H9 (cell line): ENCODE measurements around the gene ARMC2. TPM values are rescaled to one million over a fixed set of nuclear protein-coding genes. Genes with fewer than 3 reads are reported as not detected.

Experiments used
- DNase-seq: peaks from one replicate; pipeline ENCODE4 v3.0.0-alpha.2; 2017
- H2AFZ ChIP-seq: one replicate; pipeline ENCODE4 v1.6.1; 2013; ENCODE audit warnings: mild to moderate bottlenecking, low read length, control low read depth, moderate library complexity
- H2AK5ac ChIP-seq: 2 replicates; pipeline ENCODE4 v1.6.1; 2013; ENCODE audit warnings: low read length, control low read depth, mixed read lengths; ENCODE audit not compliant: insufficient read length
- H2BK120ac ChIP-seq: one replicate; pipeline ENCODE4 v1.6.1; 2013; ENCODE audit warnings: low read depth, mild to moderate bottlenecking, low read length, control low read depth, inconsistent platforms; ENCODE audit not compliant: poor library complexity, severe bottlenecking
- H2BK12ac ChIP-seq: 2 replicates; pipeline ENCODE4 v1.6.1; 2013; ENCODE audit warnings: low read length, control low read depth, mixed read lengths, low read depth; ENCODE audit not compliant: insufficient read length
- H2BK15ac ChIP-seq: 2 replicates; pipeline ENCODE4 v1.6.1; 2013; ENCODE audit warnings: low read depth, low read length, control low read depth
- H2BK20ac ChIP-seq: one replicate; pipeline ENCODE4 v1.6.1; 2013; ENCODE audit warnings: low read depth, mild to moderate bottlenecking, low read length, control low read depth, inconsistent platforms; ENCODE audit not compliant: poor library complexity, severe bottlenecking
- H2BK5ac ChIP-seq: 2 replicates; pipeline ENCODE4 v1.6.1; 2013; ENCODE audit warnings: low read length, control low read depth, mixed read lengths; ENCODE audit not compliant: insufficient read length
- H3K14ac ChIP-seq: 2 replicates; pipeline ENCODE4 v1.6.1; 2013; ENCODE audit warnings: low read length, control low read depth; ENCODE audit not compliant: insufficient read depth
- H3K18ac ChIP-seq: 2 replicates; pipeline ENCODE4 v1.6.1; 2013; ENCODE audit warnings: low read depth, mild to moderate bottlenecking, mixed read lengths, low read length, control low read depth; ENCODE audit not compliant: insufficient read length
- H3K23ac ChIP-seq: 2 replicates; pipeline ENCODE4 v1.6.1; 2013; ENCODE audit warnings: low read length, control low read depth, mixed read lengths, low read depth; ENCODE audit not compliant: insufficient read length
- H3K23me2 ChIP-seq: 2 replicates; pipeline ENCODE4 v1.6.1; 2013; ENCODE audit warnings: low read depth, mild to moderate bottlenecking, mixed read lengths, low read length, control low read depth; ENCODE audit not compliant: insufficient read length, poor library complexity, severe bottlenecking
- H3K27ac ChIP-seq: 2 replicates; pipeline ENCODE4 v1.5.1; 2013; ENCODE audit warnings: low read length, control low read depth, mixed read lengths, low read depth; ENCODE audit not compliant: insufficient read length
- H3K27me3 ChIP-seq: 2 replicates; pipeline ENCODE4 v1.6.1; 2013; ENCODE audit warnings: low read length, control low read depth, inconsistent platforms; ENCODE audit not compliant: insufficient read depth
- H3K4ac ChIP-seq: 2 replicates; pipeline ENCODE4 v1.6.1; 2013; ENCODE audit warnings: low read depth, mild to moderate bottlenecking, control low read depth, inconsistent platforms, low read length, moderate library complexity
- H3K4me1 ChIP-seq: 2 replicates; pipeline ENCODE4 v1.6.1; 2013; ENCODE audit warnings: low read length, control low read depth, inconsistent platforms; ENCODE audit not compliant: insufficient read depth
- H3K4me2 ChIP-seq: 2 replicates; pipeline ENCODE4 v1.6.1; 2013; ENCODE audit warnings: low read length, control low read depth, mixed read lengths; ENCODE audit not compliant: insufficient read length, insufficient read depth
- H3K56ac ChIP-seq: 2 replicates; pipeline ENCODE4 v1.6.1; 2013; ENCODE audit warnings: low read depth, mild to moderate bottlenecking, mixed read lengths, low read length, control low read depth; ENCODE audit not compliant: insufficient read length
- H3K79me1 ChIP-seq: 2 replicates; pipeline ENCODE4 v1.6.1; 2013; ENCODE audit warnings: low read depth, mild to moderate bottlenecking, moderate library complexity, low read length, control low read depth, inconsistent platforms; ENCODE audit not compliant: insufficient read depth, poor library complexity, severe bottlenecking
- H3K79me2 ChIP-seq: 2 replicates; pipeline ENCODE4 v1.6.1; 2013; ENCODE audit warnings: low read length, control low read depth, inconsistent platforms; ENCODE audit not compliant: insufficient read depth
- H3K9ac ChIP-seq: 2 replicates; pipeline ENCODE4 v1.6.1; 2013; ENCODE audit warnings: low read length, control low read depth, mixed read lengths; ENCODE audit not compliant: insufficient read length; ENCODE audit errors: extremely low read depth
- H3K9me3 ChIP-seq: one replicate; pipeline ENCODE4 v1.6.1; 2013; ENCODE audit warnings: low read depth, low read length, inconsistent platforms; ENCODE audit not compliant: control insufficient read depth
- H3T11ph ChIP-seq: one replicate; pipeline ENCODE4 v1.6.1; 2013; ENCODE audit warnings: mild to moderate bottlenecking, low read length, control low read depth, inconsistent platforms
- H4K20me1 ChIP-seq: one replicate; pipeline ENCODE4 v1.6.1; 2013; ENCODE audit not compliant: control insufficient read depth, insufficient read length, insufficient read depth
- H4K5ac ChIP-seq: 2 replicates; pipeline ENCODE4 v1.6.1; 2013; ENCODE audit warnings: low read depth, mild to moderate bottlenecking, mixed read lengths, low read length, control low read depth; ENCODE audit not compliant: insufficient read length
- H4K8ac ChIP-seq: replicated peaks from 2 replicates; pipeline ENCODE4 v1.6.1; 2013; ENCODE audit warnings: low read length, control low read depth, mixed read lengths, low read depth; ENCODE audit not compliant: insufficient read length
- H4K91ac ChIP-seq: 2 replicates; pipeline ENCODE4 v1.6.1; 2013; ENCODE audit warnings: low read depth, mild to moderate bottlenecking, moderate library complexity, mixed read lengths, low read length, control low read depth; ENCODE audit not compliant: insufficient read length
- H3K27ac Mint-ChIP-seq, 3 experiments: 2 replicates in 2 of 3; 3 replicates in 1 of 3; pipeline ENCODE4 v1.8.0; 2020 to 2021; ENCODE audit warnings: mixed read lengths in 3 of 3, mild to moderate bottlenecking in 1 of 3, moderate library complexity in 1 of 3
- H3K27me3 Mint-ChIP-seq: 2 replicates; pipeline ENCODE4 v1.8.0; 2021; ENCODE audit warnings: low read depth, mild to moderate bottlenecking, moderate library complexity, mixed read lengths
- H3K36me3 Mint-ChIP-seq, 3 experiments: 2 replicates in 2 of 3; 3 replicates in 1 of 3; pipeline ENCODE4 v1.8.0; 2020 to 2021; ENCODE audit warnings: low read depth in 3 of 3, mixed read lengths in 3 of 3; ENCODE audit not compliant: insufficient read depth in 1 of 3
- H3K4me1 Mint-ChIP-seq, 2 experiments: 2 replicates each; pipeline ENCODE4 v1.8.0; 2020; ENCODE audit warnings: mixed read lengths in 2 of 2
- H3K4me3 Mint-ChIP-seq, 2 experiments: 2 replicates in 1 of 2; 3 replicates in 1 of 2; pipeline ENCODE4 v1.8.0; 2020 to 2021; ENCODE audit warnings: mild to moderate bottlenecking in 2 of 2, mixed read lengths in 2 of 2, moderate library complexity in 1 of 2
- H3K9me3 Mint-ChIP-seq, 2 experiments: 2 replicates in 1 of 2; 3 replicates in 1 of 2; pipeline ENCODE4 v1.8.0; 2020; ENCODE audit warnings: mild to moderate bottlenecking in 2 of 2, mixed read lengths in 2 of 2, moderate library complexity in 1 of 2
- WGBS: extraction: QIAGEN DNeasy Blood & Tissue Kit; methylation state at CpG from one replicate; pipeline ENCODE4 v1.1.7; 2013; ENCODE audit warnings: missing lambda C conversion rate, low lambda C conversion rate, mixed read lengths; ENCODE audit not compliant: insufficient read length; ENCODE audit errors: extremely low coverage; 5-methylcytosine and 5-hydroxymethylcytosine counted together
- total RNA-seq: library from RNA; stranded (reverse); gene quantifications from 2 replicates; pipeline ENCODE4 v1.2.1, GENCODE V29; 2021
- TF ChIP-seq, protein P1 (sequence below): fragments of 200-600 bp; sonication (generic); conservative IDR thresholded peaks from 3 replicates; pipeline ENCODE4 v1.8.0; 2021; ENCODE audit warnings: antibody characterized with exemption, mild to moderate bottlenecking

Gene ARMC2
- total RNA-seq, 1 experiment from 2014 or later, result 2.8 TPM

DNA sequence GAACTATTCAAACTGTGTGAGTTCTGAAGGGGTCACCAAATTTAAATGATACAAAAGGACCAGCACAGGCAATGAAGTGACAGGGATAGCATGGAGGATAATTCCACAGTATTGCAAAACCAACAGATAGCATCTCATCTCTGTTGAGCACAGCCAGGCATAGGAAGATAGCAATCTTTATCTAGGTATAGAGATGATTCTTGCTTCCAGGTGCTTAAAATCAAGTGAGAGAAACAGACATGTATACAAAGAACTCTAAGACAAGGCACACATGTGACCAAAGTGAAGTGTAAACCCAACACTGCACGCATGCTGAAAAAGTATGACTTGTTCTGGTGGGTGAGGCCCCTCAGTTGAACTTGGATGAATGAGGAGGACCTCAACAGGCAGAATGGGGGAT lies 48.4 kb upstream of the ARMC2 start:
- Histone ChIP-seq H2AFZ (no peak overlapping the region), H4K20me1 (no peaks in the 10 kb centered on the region), H3K27me3 (no peaks in the 10 kb centered on the region), H4K5ac (no peak overlapping the region), H3K23ac (no peak overlapping the region), H3T11ph (no peak overlapping the region), H2BK15ac (no peak overlapping the region), H3K27ac (no peak overlapping the region), H3K9ac (no peak overlapping the region), H3K23me2 (no peaks in the 10 kb centered on the region), H3K14ac (no peak overlapping the region), H2BK5ac (no peak overlapping the region), H3K56ac (no peak overlapping the region), H3K4me2 (no peak overlapping the region), H4K8ac (no peak overlapping the region), H2AK5ac (no peak overlapping the region), H3K4me1 (no peaks in the 10 kb centered on the region), H4K91ac (no peak overlapping the region), H3K18ac (no peak overlapping the region), H3K79me1 (no peaks in the 10 kb centered on the region), H2BK12ac (no peak overlapping the region), H2BK20ac (no peak overlapping the region), H2BK120ac (no peak overlapping the region), H3K9me3 (no peaks in the 10 kb centered on the region), H3K4ac (no peak overlapping the region), H3K79me2 (no peaks in the 10 kb centered on the region)
- TF ChIP-seq, protein P1, sequence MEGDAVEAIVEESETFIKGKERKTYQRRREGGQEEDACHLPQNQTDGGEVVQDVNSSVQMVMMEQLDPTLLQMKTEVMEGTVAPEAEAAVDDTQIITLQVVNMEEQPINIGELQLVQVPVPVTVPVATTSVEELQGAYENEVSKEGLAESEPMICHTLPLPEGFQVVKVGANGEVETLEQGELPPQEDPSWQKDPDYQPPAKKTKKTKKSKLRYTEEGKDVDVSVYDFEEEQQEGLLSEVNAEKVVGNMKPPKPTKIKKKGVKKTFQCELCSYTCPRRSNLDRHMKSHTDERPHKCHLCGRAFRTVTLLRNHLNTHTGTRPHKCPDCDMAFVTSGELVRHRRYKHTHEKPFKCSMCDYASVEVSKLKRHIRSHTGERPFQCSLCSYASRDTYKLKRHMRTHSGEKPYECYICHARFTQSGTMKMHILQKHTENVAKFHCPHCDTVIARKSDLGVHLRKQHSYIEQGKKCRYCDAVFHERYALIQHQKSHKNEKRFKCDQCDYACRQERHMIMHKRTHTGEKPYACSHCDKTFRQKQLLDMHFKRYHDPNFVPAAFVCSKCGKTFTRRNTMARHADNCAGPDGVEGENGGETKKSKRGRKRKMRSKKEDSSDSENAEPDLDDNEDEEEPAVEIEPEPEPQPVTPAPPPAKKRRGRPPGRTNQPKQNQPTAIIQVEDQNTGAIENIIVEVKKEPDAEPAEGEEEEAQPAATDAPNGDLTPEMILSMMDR, result no peak
- no peaks in the 10 kb centered on the region for H3K9me3 Mint-ChIP-seq
- no peak overlapping the region for H3K27ac Mint-ChIP-seq
- peaks cover 10 to 11% of the 10 kb centered on the region in 2 experiments for H3K4me1 Mint-ChIP-seq
- no peak overlapping the region for H3K4me3 Mint-ChIP-seq
- no CpG with 5 or more reads among the region's 1 CpG for WGBS
- no peaks in the 10 kb centered on the region for H3K36me3 Mint-ChIP-seq
- no peak for DNase-seq
- no peaks in the 10 kb centered on the region for H3K27me3 Mint-ChIP-seq
